ENCODE results near the gene THSD4. TPM values are rescaled to one million over a fixed set of nuclear protein-coding genes. Genes with fewer than 3 reads are reported as not detected.

Gene THSD4
- polyA plus RNA-seq, 1 donor from 2014 or later, result 0.46 TPM

GRCh38 chr15:71117714-71118305 lies 2.5 kb downstream of the THSD4 start:
- H3K9me3 ChIP-seq (ENCODE audit: low read length), result no peaks in the 10 kb centered on the region
- H2AFZ ChIP-seq (ENCODE audit: low read depth, low read length), result no peak overlapping the region
- no peaks in the 10 kb centered on the region for H3K36me3 ChIP-seq (ENCODE audit: insufficient read depth, low read length)
- peaks cover 18% of the 10 kb centered on the region for H3K27me3 ChIP-seq (ENCODE audit: insufficient read depth, low read depth, low read length)
- H3K27ac ChIP-seq (ENCODE audit: low read length), result no peak overlapping the region
- H4K20me1 ChIP-seq (ENCODE audit: insufficient read depth), result no peaks in the 10 kb centered on the region
- H3K79me2 ChIP-seq (replicated peaks; ENCODE audit: insufficient read depth, low read length), result no peaks in the 10 kb centered on the region
- no peak overlapping the region for H3K4me2 ChIP-seq (ENCODE audit: low read length)
- H3K9me2 ChIP-seq (ENCODE audit: insufficient read depth, low read length), result no peaks in the 10 kb centered on the region
- TF ChIP-seq REST (IDR thresholded peaks at IDR 0.05; ENCODE audit: borderline replicate concordance), result no peak
- TF ChIP-seq RAD21 (conservative IDR thresholded peaks at IDR 0.05), result no peak
- no peak for TF ChIP-seq EZH2 (IDR thresholded peaks at IDR 0.05; ENCODE audit: borderline replicate concordance, insufficient read depth, low read length, poor library complexity, severe bottlenecking)
- no peak for TF ChIP-seq POLR2AphosphoS5 (IDR thresholded peaks at IDR 0.05)
- no peak for TF ChIP-seq SMC3 (conservative IDR thresholded peaks at IDR 0.05; ENCODE audit: poor library complexity)
- TF ChIP-seq MXI1 (conservative IDR thresholded peaks at IDR 0.05; ENCODE audit: poor library complexity, severe bottlenecking), result no peak
- TF ChIP-seq EP300 (conservative IDR thresholded peaks at IDR 0.05; ENCODE audit: poor library complexity, severe bottlenecking), result no peak
- TF ChIP-seq TAF1 (IDR thresholded peaks at IDR 0.05; ENCODE audit: low read depth), result no peak
- TF ChIP-seq CTCF (IDR thresholded peaks at IDR 0.05; ENCODE audit: poor library complexity, severe bottlenecking), result no peak
- H3K9ac ChIP-seq (ENCODE audit: low read length), result no peak overlapping the region
- no peak overlapping the region for H3K4me3 ChIP-seq (ENCODE audit: low read length)
- no peaks in the 10 kb centered on the region for H3F3A ChIP-seq (ENCODE audit: insufficient read depth, low read length, poor library complexity, severe bottlenecking)

- H3K36me3 ChIP-seq (ENCODE audit: insufficient read depth, low read length), result no peaks in the 10 kb centered on the region
- TF ChIP-seq TAF1 (IDR thresholded peaks at IDR 0.05; ENCODE audit: low read depth) (no peak), SMC3 (conservative IDR thresholded peaks at IDR 0.05; ENCODE audit: poor library complexity) (no peak), REST (IDR thresholded peaks at IDR 0.05; ENCODE audit: borderline replicate concordance) (no peak), EZH2 (IDR thresholded peaks at IDR 0.05; ENCODE audit: borderline replicate concordance, insufficient read depth, low read length, poor library complexity, severe bottlenecking) (no peak), MXI1 (conservative IDR thresholded peaks at IDR 0.05; ENCODE audit: poor library complexity, severe bottlenecking) (no peak), CTCF (IDR thresholded peaks at IDR 0.05; ENCODE audit: poor library complexity, severe bottlenecking) (no peak), POLR2AphosphoS5 (IDR thresholded peaks at IDR 0.05) (no peak), EP300 (conservative IDR thresholded peaks at IDR 0.05; ENCODE audit: poor library complexity, severe bottlenecking) (no peak), RAD21 (conservative IDR thresholded peaks at IDR 0.05) (no peak)
Observed at GRCh38 chr15:71118345-71118744, 3.1 kb downstream of the THSD4 start.

More at GRCh38 chr15:71118345-71118744, 3.1 kb downstream of the THSD4 start:
- H3K27ac ChIP-seq (ENCODE audit: low read length), result no peak overlapping the region
- no peaks in the 10 kb centered on the region for H3K79me2 ChIP-seq (replicated peaks; ENCODE audit: insufficient read depth, low read length)
- H3K27me3 ChIP-seq (ENCODE audit: insufficient read depth, low read depth, low read length), result peaks cover 18% of the 10 kb centered on the region
- H3K9me3 ChIP-seq (ENCODE audit: low read length), result no peaks in the 10 kb centered on the region
- H2AFZ ChIP-seq (ENCODE audit: low read depth, low read length), result no peak overlapping the region
- H3K4me2 ChIP-seq (ENCODE audit: low read length), result no peak overlapping the region
- H3K4me3 ChIP-seq (ENCODE audit: low read length), result no peak overlapping the region
- no peaks in the 10 kb centered on the region for H4K20me1 ChIP-seq (ENCODE audit: insufficient read depth)
- no peaks in the 10 kb centered on the region for H3F3A ChIP-seq (ENCODE audit: insufficient read depth, low read length, poor library complexity, severe bottlenecking)
- H3K9ac ChIP-seq (ENCODE audit: low read length), result no peak overlapping the region
- no peaks in the 10 kb centered on the region for H3K9me2 ChIP-seq (ENCODE audit: insufficient read depth, low read length)

All from neural cell (in vitro differentiated cells).